ENCODE data around the gene BTC. TPM values are rescaled to one million over a fixed set of nuclear protein-coding genes. Genes with fewer than 3 reads are reported as not detected.

The BTC gene
- total RNA-seq, 1 donor from 2014 or later = 0.12 TPM

Other genes starting within 250 kb of the BTC start
- gene PARM1, start 138.6 kb upstream of the BTC start, total RNA-seq = 107 TPM

All from left ventricle myocardium superior (tissue), 1 donor.